Psoas muscle (tissue), 8 donors: ENCODE data around the gene CCL4L2. TPM values are rescaled to one million over a fixed set of nuclear protein-coding genes. Genes with fewer than 3 reads are reported as not detected.
"Not testable (repeated sequence)": the region's sequence is repeated elsewhere in the genome, so short reads cannot be mapped to it uniquely, and the experiment has no call there.

Experiments used
- ATAC-seq, 4 donors: fragments of 200-7000 bp; cut with Tn5 transposase; one replicate each; pipeline ENCODE4 v1.9.1; 2020; ENCODE audit warnings: moderate library complexity in 3 of 4, mild to moderate bottlenecking in 2 of 4
- DNase-seq, 2 donors: peaks; one replicate each; pipeline ENCODE4 v3.0.0-alpha.2; 2020
- H3K27ac ChIP-seq: fragments of 200-600 bp; one replicate; pipeline ENCODE4 v1.8.0; 2022
- H3K27me3 ChIP-seq, 3 donors: fragments of 200-600 bp in 1 of 3; one replicate each; pipeline versions ENCODE4 v1.6.1 to v1.8.0; 2013 to 2022; ENCODE audit warnings: low read length in 2 of 3, mild to moderate bottlenecking in 2 of 3, moderate library complexity in 1 of 3; ENCODE audit not compliant: insufficient read depth in 3 of 3
- H3K36me3 ChIP-seq, 2 donors: fragments of 200-600 bp in 1 of 2; one replicate each; pipeline versions ENCODE4 v1.6.1 to v1.8.0; 2013 to 2022; ENCODE audit warnings: low read depth in 1 of 2, mild to moderate bottlenecking in 1 of 2, moderate library complexity in 1 of 2; ENCODE audit not compliant: insufficient read depth in 1 of 2
- H3K4me1 ChIP-seq: fragments of 200-600 bp; one replicate; pipeline ENCODE4 v1.8.0; 2022
- H3K4me3 ChIP-seq: fragments of 200-600 bp; one replicate; pipeline ENCODE4 v1.8.0; 2022; ENCODE audit warnings: mild to moderate bottlenecking
- H3K9me3 ChIP-seq: fragments of 200-600 bp; one replicate; pipeline ENCODE4 v1.8.0; 2022
- CTCF ChIP-seq: fragments of 200-600 bp; IDR thresholded peaks from one replicate; pipeline ENCODE4 v1.8.0; 2022; ENCODE audit warnings: antibody characterized with exemption
- WGBS, 3 donors: extraction: QIAGEN DNeasy Blood & Tissue Kit; methylation state at CpG; one replicate each; pipeline versions ENCODE4 v1.1.6 to v1.1.7; 2013; 5-methylcytosine and 5-hydroxymethylcytosine counted together
- intact Hi-C, 2 donors: fragments of 100-400 bp; cut with DNase I; formaldehyde crosslinking; loops; one replicate each; pipeline versions ENCODE4 v1.11.0 to v1.14.2; 2022
- long read RNA-seq, 2 donors: library from polyadenylated mRNA; unstranded; transcript quantifications; one replicate each; pipeline ENCODE4 v2.0.0, GENCODE V29; 2021
- polyA plus RNA-seq, 3 donors: library from polyadenylated mRNA; stranded (reverse); fragments of 200-250 nt; gene quantifications; one replicate each; pipeline ENCODE4 v1.2.3, GENCODE V29; 2013
- total RNA-seq, 4 donors: library from RNA; stranded (reverse); fragmentation: NEBNext Ultra II Directional in 2 of 4; extraction: Animal tissue kit (Norgen Biotek cat#: 25700) in 2 of 4; gene quantifications; one replicate each; pipeline versions ENCODE4 v1.2.1 to v1.2.4, GENCODE V29; 2021 to 2023
- donor health status: healthy with polysubstance abuse.
- donor health status: DM: no; HTN: no; CAD: no; lungs with moderate emphysema.
- donor health status: Bipolar disorder and iron deficiency.
- donor health status: healthy.
- donor health status: DM: yes; HTN: yes; CAD: no.
- donor health status: DM: no; HTN: no; CAD: no.
- donor health status: DM: no; HTN: no; CAD: no.
- donor health status: DM: yes; HTN: yes; CAD: no.

Gene CCL4L2
- total RNA-seq (not detected), polyA plus RNA-seq (not detected)
- long read RNA-seq, donor 1, partial matches to known transcripts, result 0 of 2 reads
- long read RNA-seq, donor 1, other reads (novel, unspliced or antisense), result 0 of 2 reads
- long read RNA-seq, donor 2, result 0 reads

GRCh38 chr17:36210439-36211211, at the start of gene CCL4L2:
Gene CCL4L2, plus strand, starts transcription at chr17:36211063.
- ATAC-seq, H3K27ac ChIP-seq, DNase-seq, H3K4me3 ChIP-seq, intact Hi-C loops, H3K4me1 ChIP-seq, H3K9me3 ChIP-seq, H3K27me3 ChIP-seq, H3K36me3 ChIP-seq: not testable (repeated sequence)
- WGBS, 3 donors, result 62 to 67% (median 67%) methylated on average over 5 to 7 of the region's 7 CpGs

- H3K27me3 ChIP-seq, ATAC-seq, H3K36me3 ChIP-seq, intact Hi-C loops, H3K9me3 ChIP-seq, H3K4me1 ChIP-seq, H3K27ac ChIP-seq, H3K4me3 ChIP-seq, DNase-seq: not testable (repeated sequence)
- WGBS, 3 donors, result 61 to 64% methylated on average over 2 to 6 of the region's 8 CpGs; no CpG with 5 or more reads in 1 of the 3 donors
Observed at GRCh38 chr17:36168836-36169235, 42.0 kb upstream of the CCL4L2 start.

- ATAC-seq, H3K27ac ChIP-seq, intact Hi-C loops, DNase-seq, H3K4me1 ChIP-seq, H3K9me3 ChIP-seq, H3K27me3 ChIP-seq, H3K36me3 ChIP-seq, H3K4me3 ChIP-seq: not testable (repeated sequence)
- no CpG with 5 or more reads among the region's 11 CpGs for WGBS, 3 donors
Observed at GRCh38 chr17:36176536-36176935, 34.3 kb upstream of the CCL4L2 start, which contains the start of gene TBC1D3B. Gene TBC1D3B, minus strand, starts transcription at chr17:36176636. Its CDS starts 1,586 bp downstream, at chr17:36175050.

GRCh38 chr17:36181446-36182175, 29.3 kb upstream of the CCL4L2 start:
- WGBS, 3 donors, result 71 to 89% (median 71%) methylated on average over 6 of the region's 6 CpGs
- H3K4me1 ChIP-seq, intact Hi-C loops, H3K36me3 ChIP-seq, H3K4me3 ChIP-seq, H3K9me3 ChIP-seq, ATAC-seq, H3K27ac ChIP-seq, DNase-seq: not testable (repeated sequence)
- peaks cover 0 to 45% (median 0%) of the 10 kb centered on the region in 3 donors for H3K27me3 ChIP-seq

GRCh38 chr17:36182176-36183000, 28.5 kb upstream of the CCL4L2 start:
- DNase-seq (peak; percentile 16 to 62), ATAC-seq (peak in 2 of 4 donors; percentile 34 to 43)
- WGBS, 3 donors, result 25 to 27% (median 26%) methylated on average over 46 to 48 of the region's 48 CpGs
- Histone ChIP-seq H3K9me3 (no peaks in the 10 kb centered on the region), H3K27ac (no peak overlapping the region), H3K4me3 (peak overlapping the region; percentile 65), H3K27me3 (peaks cover 0 to 45% (median 0%) of the 10 kb centered on the region in 3 donors), H3K36me3 (no peaks in the 10 kb centered on the region), H3K4me1 (no peaks in the 10 kb centered on the region)
- TF ChIP-seq CTCF, result no peak
- intact Hi-C loops, result no loop called here
